OCI-LY3 (cell line): ENCODE measurements around the gene EXOC3L1.

Source experiments
- H2AFZ ChIP-seq: fragments of 200-600, 300-600 bp; shearing (Covaris generic); 2 replicates; pipeline ENCODE4 v1.6.0; 2014; ENCODE audit warnings: antibody characterized with exemption, low read depth, low read length
- H3K27ac ChIP-seq: fragments of 200-600, 300-600 bp; sonication (generic); 2 replicates; pipeline ENCODE4 v1.5.1; 2014; ENCODE audit warnings: mild to moderate bottlenecking, low read length, moderate library complexity, mixed read lengths
- H3K27me3 ChIP-seq: fragments of 200-600, 300-600 bp; sonication (generic); 2 replicates; pipeline ENCODE4 v1.6.1; 2014; ENCODE audit warnings: low read depth, low read length, mixed read lengths
- H3K36me3 ChIP-seq: fragments of 200-600, 300-600 bp; sonication (generic); replicated peaks from 2 replicates; pipeline ENCODE3; 2014; ENCODE audit warnings: low read depth, low read length, mixed read lengths
- H3K4me1 ChIP-seq: fragments of 300-600, 200-600 bp; sonication (generic); 2 replicates; pipeline ENCODE4 v1.6.1; 2014; ENCODE audit warnings: low read length, mixed read lengths
- H3K4me2 ChIP-seq: fragments of 200-600, 300-600 bp; sonication (generic); 2 replicates; pipeline ENCODE4 v1.6.1; 2014; ENCODE audit warnings: low read length, mixed read lengths
- H3K4me3 ChIP-seq: fragments of 300-600, 200-600 bp; sonication (generic); 2 replicates; pipeline ENCODE4 v1.5.1; 2014; ENCODE audit warnings: antibody characterized with exemption, mild to moderate bottlenecking, low read length, moderate library complexity
- H3K79me2 ChIP-seq: fragments of 300-600, 200-600 bp; shearing (Covaris generic); 2 replicates; pipeline ENCODE4 v1.6.1; 2014; ENCODE audit warnings: mild to moderate bottlenecking, low read length, mixed read lengths
- H3K9ac ChIP-seq: fragments of 300-600, 200-600 bp; shearing (Covaris generic); 2 replicates; pipeline ENCODE4 v1.6.0; 2014; ENCODE audit warnings: mild to moderate bottlenecking, low read length, moderate library complexity
- H3K9me3 ChIP-seq: fragments of 200-600, 300-600 bp; shearing (Covaris generic); 2 replicates; pipeline ENCODE4 v1.6.1; 2014; ENCODE audit warnings: low read length, mixed read lengths; ENCODE audit not compliant: insufficient read depth
- H4K20me1 ChIP-seq: fragments of 200-600, 300-600 bp; sonication (generic); 2 replicates; pipeline ENCODE4 v1.6.1; 2016; ENCODE audit warnings: low read length, mixed read lengths; ENCODE audit not compliant: insufficient read depth
- CTCF ChIP-seq: fragments of 200-600, 300-600 bp; sonication (generic); IDR thresholded peaks from 2 replicates; pipeline ENCODE4 v1.5.1; 2014; ENCODE audit warnings: antibody characterized with exemption, low read length, low read depth
- EZH2phosphoT487 ChIP-seq: fragments of 200-600 bp; shearing (Covaris generic); IDR thresholded peaks from 2 replicates; pipeline ENCODE4 v1.6.1; 2018; ENCODE audit warnings: antibody characterized with exemption, mixed run types, low read depth

EXOC3L1 gene

DNA sequence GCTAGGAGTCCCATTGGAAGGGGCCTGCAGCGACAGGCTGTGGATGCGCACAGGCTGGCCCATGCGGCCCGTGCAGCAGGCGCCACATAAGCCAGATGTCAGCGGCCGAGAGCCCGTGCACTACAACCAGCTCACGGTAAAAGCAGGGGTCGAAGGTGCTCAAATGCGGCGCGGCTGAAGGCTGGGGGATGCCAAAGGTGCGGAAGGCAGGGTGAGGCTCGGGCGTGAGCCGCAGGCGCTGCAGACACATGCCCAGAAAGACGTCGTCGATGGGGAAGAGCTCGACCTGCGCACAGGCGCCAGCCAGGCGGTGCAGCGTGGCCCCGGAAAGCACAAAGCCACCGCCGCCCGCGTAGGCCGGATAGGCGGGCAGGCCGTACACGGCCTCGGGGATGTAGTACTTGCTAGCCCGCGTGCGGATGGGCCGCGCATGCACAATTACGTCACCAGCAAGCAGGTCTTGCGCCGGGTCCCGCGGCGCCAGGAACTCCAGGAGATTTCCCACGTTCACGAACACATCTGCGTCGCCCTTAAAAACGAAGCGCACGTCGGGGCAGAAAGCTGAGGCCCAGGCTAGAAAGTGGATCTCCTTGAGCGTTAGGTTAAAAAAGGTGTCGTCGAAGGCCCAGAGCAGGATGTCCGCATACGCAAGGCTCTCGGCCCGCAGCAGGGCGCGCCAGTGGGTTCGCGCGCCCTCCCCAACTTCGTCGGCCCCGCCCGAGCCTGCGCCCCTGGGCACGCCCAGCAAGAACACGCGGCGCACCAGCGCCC lies 40.5 kb downstream of the EXOC3L1 start:
- H3K27ac ChIP-seq, result no peak overlapping the region
- no peak overlapping the region for H3K9ac ChIP-seq
- no peak overlapping the region for H2AFZ ChIP-seq
- no peaks in the 10 kb centered on the region for H3K9me3 ChIP-seq
- H3K4me1 ChIP-seq, result no peaks in the 10 kb centered on the region
- no peaks in the 10 kb centered on the region for H4K20me1 ChIP-seq
- peaks cover 30% of the 10 kb centered on the region for H3K36me3 ChIP-seq
- H3K27me3 ChIP-seq, result no peaks in the 10 kb centered on the region
- TF ChIP-seq EZH2phosphoT487, result no peak
- no peak for TF ChIP-seq CTCF
- H3K4me3 ChIP-seq, result no peak overlapping the region
- no peaks in the 10 kb centered on the region for H3K79me2 ChIP-seq
- H3K4me2 ChIP-seq, result no peak overlapping the region

GRCh38 chr16:67148656-67149275 lies 41.2 kb downstream of the EXOC3L1 start:
- Histone ChIP-seq H3K4me1 (no peaks in the 10 kb centered on the region), H2AFZ (no peak overlapping the region), H3K27me3 (no peaks in the 10 kb centered on the region), H3K9ac (no peak overlapping the region), H3K27ac (no peak overlapping the region), H3K9me3 (no peaks in the 10 kb centered on the region), H4K20me1 (no peaks in the 10 kb centered on the region), H3K79me2 (no peaks in the 10 kb centered on the region), H3K4me3 (no peak overlapping the region), H3K36me3 (peaks cover 28% of the 10 kb centered on the region), H3K4me2 (no peak overlapping the region)
- TF ChIP-seq CTCF (no peak), EZH2phosphoT487 (no peak)

- Histone ChIP-seq H3K9ac (no peak overlapping the region), H3K9me3 (no peaks in the 10 kb centered on the region), H3K27ac (no peak overlapping the region), H3K4me2 (no peak overlapping the region), H3K4me3 (no peak overlapping the region), H3K79me2 (no peaks in the 10 kb centered on the region), H3K27me3 (no peaks in the 10 kb centered on the region), H3K36me3 (peaks cover 31% of the 10 kb centered on the region), H3K4me1 (no peaks in the 10 kb centered on the region), H2AFZ (no peak overlapping the region), H4K20me1 (no peaks in the 10 kb centered on the region)
- TF ChIP-seq EZH2phosphoT487 (no peak), CTCF (no peak)
Observed at GRCh38 chr16:67148221-67148620, 41.7 kb downstream of the EXOC3L1 start.

DNA sequence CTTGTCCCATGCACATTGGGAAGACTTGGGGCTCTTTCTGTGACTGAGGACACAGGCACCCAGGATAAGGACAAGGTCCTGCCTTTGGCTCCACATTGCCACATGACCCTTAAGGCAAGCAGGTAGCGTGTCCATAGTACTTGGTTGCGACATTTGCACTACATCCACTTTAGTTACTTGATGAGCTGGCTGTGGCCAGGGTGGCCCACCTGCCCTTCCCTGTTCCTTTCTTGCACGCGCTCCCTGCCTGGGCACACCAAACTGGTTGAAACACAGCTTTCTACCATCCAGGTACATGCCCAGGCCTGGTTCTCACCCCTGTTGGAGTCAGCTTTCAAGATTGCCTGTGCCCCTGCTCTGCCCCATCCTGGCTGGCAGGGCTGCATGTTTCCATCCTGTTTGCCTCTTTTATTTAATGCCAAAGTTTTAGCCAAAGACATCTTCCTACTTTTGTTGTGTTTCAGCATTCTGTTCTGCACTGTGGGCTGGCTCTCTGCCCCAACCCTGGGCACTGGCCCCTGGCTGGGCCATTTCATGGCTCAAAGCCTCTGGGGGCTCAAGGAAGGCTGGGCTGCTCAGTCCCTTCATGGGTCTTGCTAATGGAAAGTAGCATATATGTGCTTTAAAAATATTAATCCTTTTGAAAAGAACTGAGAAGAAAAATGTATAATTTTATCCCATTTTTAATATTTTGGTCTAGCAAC lies 42.3 kb downstream of the EXOC3L1 start:
- no peak overlapping the region for H2AFZ ChIP-seq
- H3K27ac ChIP-seq, result no peak overlapping the region
- H3K9ac ChIP-seq, result no peak overlapping the region
- H3K9me3 ChIP-seq, result no peaks in the 10 kb centered on the region
- H3K36me3 ChIP-seq, result peaks cover 36% of the 10 kb centered on the region
- no peak overlapping the region for H3K4me3 ChIP-seq
- H3K79me2 ChIP-seq, result no peaks in the 10 kb centered on the region
- H3K4me1 ChIP-seq, result no peaks in the 10 kb centered on the region
- H3K27me3 ChIP-seq, result no peaks in the 10 kb centered on the region
- TF ChIP-seq EZH2phosphoT487, result no peak
- no peak for TF ChIP-seq CTCF
- no peaks in the 10 kb centered on the region for H4K20me1 ChIP-seq
- no peak overlapping the region for H3K4me2 ChIP-seq
